K562 (cell line): ENCODE measurements around the gene TCF23.

Experiments used
- ESRRA ChIP-seq: fragments of 450-650 bp; IDR thresholded peaks from 2 replicates; pipeline ENCODE4 v1.6.1; 2014; ENCODE audit warnings: low read depth, mild to moderate bottlenecking, moderate library complexity, borderline replicate concordance
- MTA3 ChIP-seq: fragments of 450-650 bp; formaldehyde crosslinking; IDR thresholded peaks from 2 replicates; pipeline ENCODE4 v1.6.1; 2017; ENCODE audit warnings: mild to moderate bottlenecking, borderline replicate concordance
- NBN ChIP-seq: fragments of 450-650 bp; IDR thresholded peaks from 2 replicates; pipeline ENCODE4 v1.6.1; 2016; ENCODE audit warnings: low read depth, mild to moderate bottlenecking

DNA sequence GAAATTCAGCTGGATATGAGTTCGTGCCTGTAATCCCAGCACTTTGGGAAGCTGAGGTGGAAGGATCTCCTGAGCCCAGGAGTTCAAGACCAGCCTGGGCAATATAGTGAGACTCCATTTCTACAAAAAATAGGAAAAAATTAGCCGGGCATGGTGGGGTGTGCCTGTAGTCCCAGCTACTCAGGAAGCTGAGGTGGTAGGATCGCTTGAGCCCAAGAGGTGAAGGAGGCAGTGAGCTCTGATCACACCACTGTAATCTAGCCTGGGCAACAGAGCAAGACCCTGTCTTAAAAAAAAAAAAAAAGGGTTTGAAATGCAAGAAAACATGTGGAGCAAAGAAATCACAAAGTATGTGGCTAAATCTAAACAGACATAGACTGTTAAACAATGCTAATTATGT is 39.7 kb upstream of the TCF23 start:
- TF ChIP-seq NBN (no peak), MTA3 (no peak), ESRRA (no peak)
